22Rv1 (cell line): Measurements from ENCODE around the gene FBXO31.

ENCODE experiments used
- ZFX ChIP-seq: fragments of 450-650 bp; IDR thresholded peaks from 2 replicates; pipeline ENCODE4 v1.6.1; 2017; ENCODE audit warnings: antibody characterized with exemption, borderline replicate concordance
- TF ChIP-seq, protein P1 (sequence below): fragments of 450-650 bp; IDR thresholded peaks from 2 replicates; pipeline ENCODE4 v1.5.1; 2017; ENCODE audit warnings: mild to moderate bottlenecking

DNA sequence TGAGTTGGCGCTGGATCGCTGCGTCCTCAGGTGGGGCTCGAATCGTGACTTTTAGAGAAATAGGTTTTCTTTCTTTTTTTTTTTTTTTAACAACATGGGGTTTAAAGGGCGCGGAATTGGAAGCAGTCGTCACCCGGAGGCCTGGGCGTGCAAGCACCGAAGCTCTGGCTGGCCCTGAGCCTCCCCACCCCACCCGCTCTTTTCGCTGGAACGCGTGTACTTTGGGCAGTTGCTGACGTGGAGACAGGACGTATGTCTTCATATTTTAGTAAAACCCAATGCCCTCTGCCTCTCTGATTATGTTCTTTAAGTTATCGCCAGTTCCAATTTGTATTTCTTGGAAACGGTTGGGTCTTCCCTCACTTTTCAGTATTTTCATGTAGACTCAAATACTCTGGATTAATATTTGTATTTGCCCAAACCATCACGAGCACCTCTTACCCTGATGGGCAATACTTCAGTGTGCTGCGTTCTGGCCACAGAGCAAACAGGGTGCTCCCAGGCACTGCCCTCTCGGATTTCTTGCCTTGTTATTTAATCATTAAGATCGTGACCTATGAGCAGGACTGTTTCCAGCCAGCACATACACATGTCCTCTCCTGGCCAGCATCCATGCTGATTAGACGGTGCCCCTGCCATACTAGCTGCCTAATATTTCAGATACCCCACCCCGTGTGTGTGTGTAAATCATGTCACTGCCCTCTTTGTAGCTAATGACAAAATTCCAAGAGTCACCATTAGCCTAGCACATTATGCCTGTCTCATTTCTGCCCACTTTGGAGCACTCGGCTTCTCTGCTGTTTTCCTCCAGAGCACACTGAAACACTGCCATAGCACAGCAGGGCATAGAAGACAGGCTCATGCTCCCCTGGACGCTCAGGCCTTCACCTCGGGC, 65.6 kb downstream of the FBXO31 start:
- TF ChIP-seq, protein P1, sequence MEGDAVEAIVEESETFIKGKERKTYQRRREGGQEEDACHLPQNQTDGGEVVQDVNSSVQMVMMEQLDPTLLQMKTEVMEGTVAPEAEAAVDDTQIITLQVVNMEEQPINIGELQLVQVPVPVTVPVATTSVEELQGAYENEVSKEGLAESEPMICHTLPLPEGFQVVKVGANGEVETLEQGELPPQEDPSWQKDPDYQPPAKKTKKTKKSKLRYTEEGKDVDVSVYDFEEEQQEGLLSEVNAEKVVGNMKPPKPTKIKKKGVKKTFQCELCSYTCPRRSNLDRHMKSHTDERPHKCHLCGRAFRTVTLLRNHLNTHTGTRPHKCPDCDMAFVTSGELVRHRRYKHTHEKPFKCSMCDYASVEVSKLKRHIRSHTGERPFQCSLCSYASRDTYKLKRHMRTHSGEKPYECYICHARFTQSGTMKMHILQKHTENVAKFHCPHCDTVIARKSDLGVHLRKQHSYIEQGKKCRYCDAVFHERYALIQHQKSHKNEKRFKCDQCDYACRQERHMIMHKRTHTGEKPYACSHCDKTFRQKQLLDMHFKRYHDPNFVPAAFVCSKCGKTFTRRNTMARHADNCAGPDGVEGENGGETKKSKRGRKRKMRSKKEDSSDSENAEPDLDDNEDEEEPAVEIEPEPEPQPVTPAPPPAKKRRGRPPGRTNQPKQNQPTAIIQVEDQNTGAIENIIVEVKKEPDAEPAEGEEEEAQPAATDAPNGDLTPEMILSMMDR, result no peak
- TF ChIP-seq ZFX, result no peak
